ENCODE data around the gene ACVR1B.
A peak's percentile ranks its signal among the peaks of the same experiment; 100 is the strongest.

ACVR1B gene

GRCh38 chr12:52011602-52012214 is 60.2 kb downstream of the ACVR1B start:
- in situ Hi-C loops (cut with MboI; ENCODE audit: low pct_unique_long_range_greater_than_20kb, low sequenced_read_pairs): no loop called here
- DNase-seq: no peak

- in situ Hi-C loops (cut with MboI; ENCODE audit: low pct_unique_long_range_greater_than_20kb, low sequenced_read_pairs): no loop called here
- DNase-seq: no peak
Measured at GRCh38 chr12:52013626-52014310, 62.3 kb downstream of the ACVR1B start.

GRCh38 chr12:52014567-52015530 is 63.4 kb downstream of the ACVR1B start:
- in situ Hi-C loops (cut with MboI; ENCODE audit: low pct_unique_long_range_greater_than_20kb, low sequenced_read_pairs): no loop called here
- DNase-seq: no peak

- no peak for DNase-seq
- in situ Hi-C loops (cut with MboI; ENCODE audit: low pct_unique_long_range_greater_than_20kb, low sequenced_read_pairs): no loop called here
Measured at GRCh38 chr12:52015532-52016041, 64.1 kb downstream of the ACVR1B start.

- in situ Hi-C loops (cut with MboI; ENCODE audit: low pct_unique_long_range_greater_than_20kb, low sequenced_read_pairs): no loop called here
- no peak for DNase-seq
Measured at GRCh38 chr12:52018433-52019112, 67.1 kb downstream of the ACVR1B start.

GRCh38 chr12:52019113-52019770 is 67.7 kb downstream of the ACVR1B start:
- DNase-seq: no peak
- in situ Hi-C loops (cut with MboI; ENCODE audit: low pct_unique_long_range_greater_than_20kb, low sequenced_read_pairs): no loop called here

- peak; percentile 84 for DNase-seq
- in situ Hi-C loops (cut with MboI; ENCODE audit: low pct_unique_long_range_greater_than_20kb, low sequenced_read_pairs): no loop called here
Measured at GRCh38 chr12:52020539-52021336, 69.2 kb downstream of the ACVR1B start.

- in situ Hi-C loops (cut with MboI; ENCODE audit: low pct_unique_long_range_greater_than_20kb, low sequenced_read_pairs): no loop called here
Measured at GRCh38 chr12:52022841-52023181, 71.3 kb downstream of the ACVR1B start.

GRCh38 chr12:52023182-52023975 is 71.9 kb downstream of the ACVR1B start:
- in situ Hi-C loops (cut with MboI; ENCODE audit: low pct_unique_long_range_greater_than_20kb, low sequenced_read_pairs): no loop called here
- peak; percentile 87 for DNase-seq

More at GRCh38 chr12:52022841-52023181, 71.3 kb downstream of the ACVR1B start:
- DNase-seq: no peak

- DNase-seq: no peak
Measured at GRCh38 chr12:52023976-52024688, 72.6 kb downstream of the ACVR1B start.

GRCh38 chr12:52024845-52025230 is 73.3 kb downstream of the ACVR1B start:
- peak; percentile 73 for DNase-seq
- in situ Hi-C loops (cut with MboI; ENCODE audit: low pct_unique_long_range_greater_than_20kb, low sequenced_read_pairs): no loop called here

More at GRCh38 chr12:52023976-52024688, 72.6 kb downstream of the ACVR1B start:
- in situ Hi-C loops (cut with MboI; ENCODE audit: low pct_unique_long_range_greater_than_20kb, low sequenced_read_pairs): no loop called here

GRCh38 chr12:52026263-52026662 is 74.8 kb downstream of the ACVR1B start:
- in situ Hi-C loops (cut with MboI; ENCODE audit: low pct_unique_long_range_greater_than_20kb, low sequenced_read_pairs): no loop called here
- DNase-seq: no peak

- in situ Hi-C loops (cut with MboI; ENCODE audit: low pct_unique_long_range_greater_than_20kb, low sequenced_read_pairs): no loop called here
- DNase-seq: no peak
Measured at GRCh38 chr12:52027085-52027843, 75.8 kb downstream of the ACVR1B start.

GRCh38 chr12:52029685-52030084 is 78.2 kb downstream of the ACVR1B start:
- in situ Hi-C loops (cut with MboI; ENCODE audit: low pct_unique_long_range_greater_than_20kb, low sequenced_read_pairs): loop anchor here (10.0 kb wide), 1 partner anchor 55 kb away; no protein-coding TSS in a partner anchor
- DNase-seq: peak; percentile 45

- no peak for DNase-seq
- in situ Hi-C loops (cut with MboI; ENCODE audit: low pct_unique_long_range_greater_than_20kb, low sequenced_read_pairs): loop anchor here (10.0 kb wide), 1 partner anchor 52 kb away; no protein-coding TSS in a partner anchor
Measured at GRCh38 chr12:52032446-52032803, 80.9 kb downstream of the ACVR1B start.

All from KBM-7 (cell line).